HG03196 (cell line): ENCODE results near the gene PRICKLE1.
A peak's percentile ranks its signal among the peaks of the same experiment; 100 is the strongest.

Experiments
- ATAC-seq: cut with Tn5 transposase; IDR thresholded peaks from one replicate; pipeline ENCODE4 v1.9.1; 2021; ENCODE audit not compliant: unreplicated experiment

Gene PRICKLE1

DNA sequence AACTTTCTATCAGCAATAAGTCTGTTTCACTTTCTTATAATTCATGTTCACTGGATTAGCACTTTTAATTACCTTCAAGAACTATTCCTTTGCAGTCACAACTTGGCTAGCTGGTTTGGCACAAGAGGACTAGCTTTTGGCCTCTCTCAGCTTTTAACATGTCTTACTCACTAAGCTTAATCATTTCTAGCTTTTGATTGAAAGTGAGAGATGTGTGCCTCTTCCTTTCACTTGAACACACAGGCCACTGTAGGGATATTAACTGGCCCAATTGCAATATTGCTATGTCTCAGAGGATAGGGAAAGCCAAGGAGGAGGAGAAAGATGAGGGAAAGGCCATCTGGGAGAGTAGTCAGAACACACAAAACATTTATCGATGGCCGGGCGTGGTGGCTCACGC lies 92.7 kb downstream of the PRICKLE1 start:
- ATAC-seq = no peak

DNA sequence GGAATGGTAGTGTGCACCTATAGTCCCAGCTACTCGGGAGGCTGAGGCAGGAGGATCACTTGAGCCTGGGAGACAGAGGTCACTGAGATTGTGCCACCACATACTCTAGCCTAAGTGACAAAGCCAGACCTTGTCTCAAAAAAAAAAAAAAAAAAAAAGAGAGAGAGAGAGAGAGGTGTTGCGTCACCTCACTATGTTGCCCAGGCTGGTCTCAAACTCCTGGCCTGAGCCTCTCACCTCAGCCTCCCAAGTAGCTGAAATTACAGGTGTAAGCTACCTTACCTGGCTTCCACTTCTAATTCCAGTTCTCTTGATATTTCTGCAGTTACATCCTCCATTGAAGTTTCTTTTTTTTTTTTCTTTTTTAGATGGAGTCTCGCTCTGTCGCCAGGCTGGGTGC lies 94.3 kb downstream of the PRICKLE1 start:
- no peak for ATAC-seq

DNA sequence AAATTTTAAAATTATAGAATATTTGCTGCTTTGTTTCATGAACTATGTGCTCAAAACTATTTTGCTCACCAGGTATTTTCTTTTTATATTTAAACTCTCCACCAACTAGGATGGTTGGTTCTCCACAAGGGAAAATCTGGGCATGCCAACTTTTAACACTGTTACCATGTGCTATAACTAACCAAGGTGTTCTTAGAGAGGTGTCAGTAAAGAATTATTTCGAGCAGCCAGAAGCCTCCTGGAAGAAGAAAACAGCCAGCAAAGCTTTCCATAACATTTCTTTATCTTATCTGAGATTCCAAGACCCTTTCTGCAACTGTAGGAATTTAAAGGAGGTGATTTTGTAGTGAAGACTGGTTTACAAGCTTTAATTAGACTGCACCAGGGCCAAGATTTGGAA lies 97.3 kb downstream of the PRICKLE1 start:
- no peak for ATAC-seq

DNA sequence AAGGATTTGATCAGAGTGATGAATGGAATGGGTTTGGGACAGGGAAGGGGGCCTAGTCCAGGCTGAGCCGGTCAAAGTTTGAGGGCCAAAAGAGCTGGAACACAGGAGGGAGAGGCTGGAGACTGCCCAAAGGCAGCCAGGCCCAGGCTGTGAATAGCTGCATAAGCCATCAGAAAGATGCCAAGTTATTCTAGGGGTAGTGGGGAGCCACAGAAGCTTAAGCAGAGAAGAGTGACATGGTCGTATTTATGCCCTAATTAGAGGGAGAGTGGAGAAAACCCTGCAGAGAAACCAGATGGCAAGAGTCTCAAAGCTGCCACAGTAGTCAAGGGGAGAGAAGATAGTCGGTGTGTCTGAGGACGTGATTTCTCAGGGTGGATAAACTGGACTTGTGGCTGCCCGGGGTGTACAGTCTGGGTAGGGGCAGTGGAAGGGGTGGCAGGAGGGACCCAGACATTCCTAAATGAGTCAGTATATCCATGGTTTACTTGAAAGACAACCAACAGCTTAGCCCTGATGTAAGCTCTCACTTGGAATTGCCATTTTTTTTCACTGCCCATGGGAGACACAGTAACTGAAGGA lies 99.2 kb downstream of the PRICKLE1 start:
- no peak for ATAC-seq

DNA sequence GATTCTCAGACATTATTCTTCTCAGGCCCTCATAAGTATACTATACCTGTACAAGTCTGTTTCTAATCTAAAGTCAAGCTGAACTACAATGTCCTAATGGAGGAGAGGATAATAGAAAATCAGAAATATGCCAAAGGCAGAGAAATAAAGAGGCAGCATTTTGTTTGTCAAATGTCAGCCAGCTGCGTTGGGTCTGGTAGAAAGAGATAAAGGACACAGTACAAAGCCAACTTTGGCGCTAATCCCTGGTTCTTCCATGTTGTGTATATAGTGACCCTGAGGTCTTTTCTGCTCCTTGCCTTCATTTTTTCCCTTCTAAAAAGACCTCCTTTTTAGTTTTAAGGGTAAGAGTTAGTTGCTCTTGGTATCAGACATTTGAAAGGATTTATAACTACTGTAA lies 103.1 kb downstream of the PRICKLE1 start:
- ATAC-seq = no peak

DNA sequence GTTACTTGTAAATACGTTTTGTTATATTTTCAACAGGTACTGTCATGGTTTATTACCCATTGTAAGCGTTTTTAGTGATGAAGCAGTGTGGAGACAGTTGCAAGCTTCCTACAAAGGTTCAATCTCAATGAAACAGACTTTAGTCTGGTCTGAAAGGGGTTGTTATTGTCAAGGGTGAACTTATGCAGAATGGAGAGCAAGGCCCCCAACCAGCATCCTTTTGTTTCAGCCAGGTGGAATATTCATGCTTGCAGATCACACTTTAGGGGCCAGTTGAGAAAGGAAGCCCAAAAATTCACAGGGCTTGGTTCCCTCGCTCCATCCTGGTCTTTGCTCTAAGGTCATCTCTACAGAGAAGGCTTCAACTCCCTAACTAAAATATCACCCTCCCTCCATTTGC lies 103.7 kb downstream of the PRICKLE1 start:
- no peak for ATAC-seq

DNA sequence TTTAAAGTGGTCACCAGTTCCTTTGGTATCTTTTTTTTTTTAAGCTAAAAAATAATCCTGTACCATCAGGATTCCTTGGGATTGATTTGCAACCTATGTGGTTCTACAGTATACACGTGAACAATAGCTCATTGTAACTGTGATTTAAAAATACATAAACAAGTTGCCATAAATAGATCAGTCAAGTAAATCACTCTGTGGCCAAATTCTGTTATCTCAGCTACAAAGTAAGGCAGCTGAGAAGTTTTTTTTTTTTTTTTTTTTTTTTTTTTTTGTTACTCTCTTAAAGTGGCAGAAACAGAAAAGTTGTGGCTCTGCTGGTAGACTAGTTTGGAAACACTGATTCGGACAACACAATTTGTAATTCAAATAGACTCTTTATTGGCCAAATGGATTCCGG lies 104.5 kb downstream of the PRICKLE1 start:
- no peak for ATAC-seq

GRCh38 chr12:42483521-42483790 lies 106.1 kb downstream of the PRICKLE1 start:
- ATAC-seq = peak; percentile 27

- peak; percentile 74 for ATAC-seq
Observed at GRCh38 chr12:42482748-42483520, 106.6 kb downstream of the PRICKLE1 start.

DNA sequence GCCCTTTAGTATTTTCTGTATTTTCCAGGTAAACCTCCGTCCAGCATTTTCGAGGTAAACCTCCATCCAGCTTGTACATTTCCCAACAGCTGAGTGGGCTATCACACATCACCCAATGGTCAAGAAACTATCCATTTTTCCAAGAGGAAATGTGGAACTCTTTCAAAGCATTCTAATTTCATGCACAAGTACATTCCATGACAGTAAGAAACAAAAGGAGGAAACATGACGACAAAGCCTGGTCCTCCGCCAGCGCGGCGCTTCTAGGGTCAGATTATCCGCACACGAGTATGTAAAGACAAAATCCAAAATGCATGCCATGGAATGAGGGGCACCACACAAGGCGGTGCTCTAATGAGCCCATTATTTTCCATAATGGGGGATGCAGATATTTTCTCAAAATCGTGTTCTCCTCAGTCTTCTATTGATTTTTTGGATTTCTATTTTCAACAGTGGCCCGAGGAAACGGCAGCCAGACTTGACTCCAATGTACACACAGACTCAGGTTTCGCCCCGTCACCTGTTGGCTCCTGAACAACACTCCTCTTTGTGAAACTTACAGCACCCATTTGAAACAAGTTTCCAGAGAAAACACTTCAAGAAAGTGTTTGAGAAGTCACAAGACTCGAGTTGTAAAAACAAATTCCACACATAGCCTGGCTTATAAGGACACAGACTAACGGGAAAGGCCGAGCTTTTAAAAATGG lies 107.4 kb downstream of the PRICKLE1 start:
- ATAC-seq = no peak

GRCh38 chr12:42481368-42481767 lies 108.2 kb downstream of the PRICKLE1 start:
- no peak for ATAC-seq

GRCh38 chr12:42477941-42478340 lies 111.6 kb downstream of the PRICKLE1 start:
- no peak for ATAC-seq

DNA sequence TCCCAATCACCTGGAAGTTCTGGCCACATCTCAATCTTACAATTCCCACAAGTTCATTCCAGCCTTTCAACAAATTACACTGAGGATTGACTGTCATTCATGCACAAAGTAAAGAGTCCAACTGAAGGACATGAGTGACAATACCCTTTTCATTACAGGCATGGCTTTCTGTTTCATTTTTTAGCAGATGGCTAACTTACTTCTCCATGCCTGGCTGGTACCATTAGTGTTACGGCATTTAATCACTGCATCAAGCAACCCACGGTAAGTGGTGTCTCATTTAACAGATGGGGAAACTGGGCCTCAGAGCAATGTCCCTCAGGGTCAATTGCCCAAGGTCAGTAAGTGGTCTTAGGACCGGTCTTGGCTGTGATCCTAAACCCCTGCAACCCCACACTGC lies 114.4 kb downstream of the PRICKLE1 start:
- ATAC-seq = no peak

DNA sequence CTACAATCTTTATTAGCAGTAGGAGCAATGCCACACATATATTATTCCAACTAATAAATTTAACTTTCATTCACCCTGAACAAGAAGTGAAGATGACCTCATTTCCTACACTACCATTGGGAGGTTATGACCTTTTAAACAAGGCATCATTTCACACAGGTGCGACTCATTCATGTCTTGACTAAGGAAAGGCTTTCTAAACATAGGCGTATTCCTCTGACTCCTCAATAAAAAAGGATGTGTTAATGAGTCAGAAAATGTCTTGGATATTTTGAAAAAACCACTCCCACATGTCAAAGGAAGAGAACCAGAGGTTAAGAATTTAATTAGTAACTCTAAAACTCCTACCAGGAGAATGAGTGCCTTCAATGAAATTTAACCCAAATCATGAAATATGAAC lies 115.2 kb downstream of the PRICKLE1 start:
- ATAC-seq = no peak

GRCh38 chr12:42473561-42473960 lies 116.0 kb downstream of the PRICKLE1 start:
- no peak for ATAC-seq

GRCh38 chr12:42473130-42473529 lies 116.4 kb downstream of the PRICKLE1 start:
- no peak for ATAC-seq

GRCh38 chr12:42472376-42472775 lies 117.2 kb downstream of the PRICKLE1 start:
- no peak for ATAC-seq

GRCh38 chr12:42469355-42470175 lies 120.0 kb downstream of the PRICKLE1 start:
- peak; percentile 94 for ATAC-seq

- peak; percentile 30 for ATAC-seq
Observed at GRCh38 chr12:42468921-42469320, 120.6 kb downstream of the PRICKLE1 start.

DNA sequence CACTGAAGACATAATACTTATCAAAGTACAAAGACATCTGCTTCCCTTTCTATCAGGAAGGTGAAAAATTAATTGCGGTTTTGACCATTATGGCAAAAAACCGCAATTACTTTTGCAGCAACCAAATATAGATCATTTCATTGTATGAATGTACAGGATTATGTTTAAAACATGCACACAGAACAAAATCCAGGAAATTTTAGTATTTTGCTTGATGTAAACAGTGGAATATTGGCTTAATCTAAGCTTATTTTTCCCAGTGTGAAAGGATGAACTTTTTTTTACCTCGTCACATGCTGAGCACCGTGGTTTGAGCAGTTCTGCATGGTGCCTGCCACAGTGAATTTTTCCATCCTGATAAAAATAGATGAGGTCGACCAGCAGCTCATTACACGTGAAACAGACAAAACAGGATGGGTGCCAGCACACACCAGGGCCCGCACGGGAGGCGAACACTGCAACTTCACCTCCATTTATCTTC lies 121.2 kb downstream of the PRICKLE1 start:
- no peak for ATAC-seq

- ATAC-seq = no peak
Observed at GRCh38 chr12:42463671-42464070, 125.9 kb downstream of the PRICKLE1 start.
